Measurements from ENCODE around the gene GMDS.

GMDS gene

DNA sequence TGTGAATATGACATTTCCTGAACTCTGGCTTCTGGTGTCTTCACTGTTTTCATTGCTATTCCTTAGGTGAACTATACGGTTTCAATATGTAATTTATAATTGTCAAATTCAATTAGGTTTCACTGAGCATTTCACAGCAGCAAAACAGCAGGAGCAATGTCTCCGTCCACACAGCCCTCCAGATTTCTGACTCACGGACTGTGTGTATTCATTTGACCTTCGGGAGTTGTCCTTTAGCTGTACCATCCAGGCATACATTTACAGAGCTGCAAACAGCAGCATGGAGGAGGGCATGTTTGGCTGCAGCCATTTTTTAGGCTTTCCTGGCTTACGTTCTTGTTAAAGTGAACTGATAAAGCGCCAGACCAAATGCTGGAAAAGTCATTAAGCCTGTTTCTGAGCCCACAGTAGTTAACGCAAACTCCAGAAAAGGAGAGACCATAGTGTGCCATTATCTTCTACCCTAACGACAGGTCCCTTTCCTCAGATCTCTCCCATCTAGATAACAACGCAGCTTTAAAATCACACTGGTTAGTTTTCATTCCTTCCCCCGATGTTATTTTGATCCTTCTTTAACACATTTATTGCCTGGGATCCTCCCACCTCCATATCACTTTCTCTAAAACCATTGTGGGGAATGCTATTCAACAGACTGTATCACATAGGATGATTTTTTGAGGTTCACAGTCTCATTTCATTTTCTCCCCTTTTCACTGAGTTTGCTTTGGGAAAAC lies 617.4 kb downstream of the GMDS start:
- Histone ChIP-seq H3K36me3 (ENCODE audit: control insufficient read depth in 2 of 2, insufficient read depth in 2 of 2, low read length in 2 of 2) (no peaks in the 10 kb centered on the region), H3K4me3 (ENCODE audit: low read length in 2 of 2) (no peak overlapping the region), H3K9me3 (ENCODE audit: control insufficient read depth in 2 of 2, low read length in 2 of 2) (no peaks in the 10 kb centered on the region), H3K9ac (ENCODE audit: low read length in 2 of 2) (no peak overlapping the region), H3K4me1 (ENCODE audit: control insufficient read depth, insufficient read depth, low read length) (peaks cover 15% of the 10 kb centered on the region), H3K27me3 (ENCODE audit: control insufficient read depth in 1 of 2, insufficient read depth in 2 of 2, low read length in 2 of 2) (peaks cover 50 to 69% of the 10 kb centered on the region in 2 donors), H3K27ac (ENCODE audit: low read length) (no peak overlapping the region)

DNA sequence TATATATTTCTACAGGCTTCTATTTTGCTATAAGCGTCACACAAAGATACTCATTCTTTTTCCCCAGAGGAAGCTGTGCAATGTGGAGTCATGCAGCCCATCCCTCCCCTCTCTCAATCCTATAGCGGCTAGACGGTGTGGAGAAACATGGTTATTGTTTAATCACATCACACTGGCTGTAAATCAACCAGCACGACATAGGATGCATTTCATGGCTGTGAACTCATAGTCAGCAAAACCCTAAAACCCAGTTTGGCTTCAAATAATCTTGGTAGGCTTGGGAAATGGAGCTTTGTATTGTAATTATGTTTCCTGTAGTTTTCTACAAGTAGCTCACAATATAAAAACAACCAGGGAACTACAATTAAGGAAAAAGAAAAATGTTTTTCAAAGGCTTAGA lies 618.9 kb downstream of the GMDS start:
- H3K9ac ChIP-seq (ENCODE audit: low read length in 2 of 2), result no peak overlapping the region
- no peaks in the 10 kb centered on the region for H3K9me3 ChIP-seq (ENCODE audit: control insufficient read depth in 2 of 2, low read length in 2 of 2)
- no peaks in the 10 kb centered on the region for H3K36me3 ChIP-seq (ENCODE audit: control insufficient read depth in 2 of 2, insufficient read depth in 2 of 2, low read length in 2 of 2)
- no peak overlapping the region for H3K4me3 ChIP-seq (ENCODE audit: low read length in 2 of 2)
- H3K27me3 ChIP-seq (ENCODE audit: control insufficient read depth in 1 of 2, insufficient read depth in 2 of 2, low read length in 2 of 2), result peaks cover 61 to 82% of the 10 kb centered on the region in 2 donors
- peaks cover 15% of the 10 kb centered on the region for H3K4me1 ChIP-seq (ENCODE audit: control insufficient read depth, insufficient read depth, low read length)
- no peak overlapping the region for H3K27ac ChIP-seq (ENCODE audit: low read length)

DNA sequence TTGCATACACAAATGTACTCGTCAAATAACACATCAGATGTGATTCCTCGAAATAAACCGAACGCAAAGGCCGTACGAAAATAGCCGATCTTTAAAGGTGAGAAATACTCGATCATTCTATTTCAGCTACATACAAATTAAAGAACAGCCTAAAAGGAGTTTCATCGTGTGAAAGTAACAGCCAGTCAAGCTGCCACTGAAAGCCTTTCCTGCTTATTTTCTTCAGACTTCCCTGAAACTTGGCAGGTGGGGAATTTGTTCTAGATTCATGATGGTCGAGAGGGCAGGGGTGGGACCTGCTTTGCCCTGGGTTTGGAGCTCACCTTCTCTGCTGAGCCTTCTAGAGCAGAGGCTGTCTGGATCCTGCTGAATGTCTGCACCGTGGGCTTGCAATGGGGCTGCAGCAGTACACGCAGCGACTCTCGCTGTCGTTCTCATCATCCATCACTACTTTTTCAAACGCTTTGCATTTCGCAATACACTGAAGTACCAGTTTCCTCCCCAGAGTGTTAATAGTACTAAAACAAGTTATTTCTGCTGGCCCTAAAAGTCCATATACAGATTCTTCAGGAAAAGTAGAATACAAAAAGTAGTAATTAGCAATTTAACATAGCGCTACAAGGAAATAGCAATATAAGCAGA lies 619.5 kb downstream of the GMDS start:
- H3K4me1 ChIP-seq (ENCODE audit: control insufficient read depth, insufficient read depth, low read length), result peaks cover 15% of the 10 kb centered on the region
- H3K36me3 ChIP-seq (ENCODE audit: control insufficient read depth in 2 of 2, insufficient read depth in 2 of 2, low read length in 2 of 2), result no peaks in the 10 kb centered on the region
- H3K27me3 ChIP-seq (ENCODE audit: control insufficient read depth in 1 of 2, insufficient read depth in 2 of 2, low read length in 2 of 2), result peaks cover 67 to 87% of the 10 kb centered on the region in 2 donors
- peak overlapping the region in 1 of 2 donors; percentile 72 for H3K4me3 ChIP-seq (ENCODE audit: low read length in 2 of 2)
- no peak overlapping the region for H3K9ac ChIP-seq (ENCODE audit: low read length in 2 of 2)
- H3K27ac ChIP-seq (ENCODE audit: low read length), result no peak overlapping the region
- no peaks in the 10 kb centered on the region for H3K9me3 ChIP-seq (ENCODE audit: control insufficient read depth in 2 of 2, low read length in 2 of 2)

DNA sequence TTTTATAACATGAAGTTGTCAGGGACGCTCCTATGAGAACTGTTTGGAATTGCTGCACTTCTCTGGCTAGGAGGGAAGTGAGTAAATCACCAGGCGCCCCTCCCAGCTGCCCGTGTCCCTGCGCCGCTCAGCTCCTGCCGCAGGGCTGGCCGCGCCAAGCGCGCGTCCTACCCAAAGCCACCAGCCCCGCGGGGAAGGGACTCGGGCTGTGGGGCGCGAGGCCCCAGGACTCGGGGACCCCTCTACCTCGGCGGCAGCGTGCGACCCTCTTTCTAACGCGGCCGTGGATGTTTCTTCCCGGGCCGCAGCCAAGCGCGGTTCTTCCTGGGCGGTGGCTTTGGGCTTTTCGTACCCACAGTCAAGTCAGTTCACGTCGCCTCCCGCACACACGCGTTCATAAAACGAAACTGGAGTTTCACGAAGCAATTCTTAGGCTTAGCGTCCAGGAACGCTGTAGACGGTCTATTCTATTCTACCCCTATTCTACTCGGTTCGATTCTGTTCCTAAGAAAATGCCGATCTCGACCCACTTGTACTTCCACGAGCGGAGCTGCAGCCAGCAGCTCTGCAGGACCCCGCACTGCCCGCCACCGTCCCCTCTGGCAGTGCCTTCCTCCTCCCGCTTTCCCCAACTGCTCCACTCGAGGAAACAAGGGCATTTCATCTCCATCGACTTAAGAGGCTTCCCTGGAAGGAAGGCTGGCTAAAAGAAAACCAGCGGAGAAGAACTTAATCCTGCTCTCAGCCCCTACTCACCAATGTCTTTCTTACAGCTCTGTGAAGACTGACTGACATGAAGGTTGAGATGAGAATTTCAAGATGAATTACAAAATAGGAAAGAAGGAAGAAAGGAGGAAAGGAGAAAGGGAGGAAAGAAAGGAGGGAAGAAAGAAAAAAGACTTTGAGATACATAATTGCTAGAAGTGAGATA lies 620.3 kb downstream of the GMDS start:
- Histone ChIP-seq H3K4me3 (ENCODE audit: low read length in 2 of 2) (peak overlapping the region; percentile 72 to 74), H3K27me3 (ENCODE audit: control insufficient read depth in 1 of 2, insufficient read depth in 2 of 2, low read length in 2 of 2) (peaks cover 68 to 92% of the 10 kb centered on the region in 2 donors)

DNA sequence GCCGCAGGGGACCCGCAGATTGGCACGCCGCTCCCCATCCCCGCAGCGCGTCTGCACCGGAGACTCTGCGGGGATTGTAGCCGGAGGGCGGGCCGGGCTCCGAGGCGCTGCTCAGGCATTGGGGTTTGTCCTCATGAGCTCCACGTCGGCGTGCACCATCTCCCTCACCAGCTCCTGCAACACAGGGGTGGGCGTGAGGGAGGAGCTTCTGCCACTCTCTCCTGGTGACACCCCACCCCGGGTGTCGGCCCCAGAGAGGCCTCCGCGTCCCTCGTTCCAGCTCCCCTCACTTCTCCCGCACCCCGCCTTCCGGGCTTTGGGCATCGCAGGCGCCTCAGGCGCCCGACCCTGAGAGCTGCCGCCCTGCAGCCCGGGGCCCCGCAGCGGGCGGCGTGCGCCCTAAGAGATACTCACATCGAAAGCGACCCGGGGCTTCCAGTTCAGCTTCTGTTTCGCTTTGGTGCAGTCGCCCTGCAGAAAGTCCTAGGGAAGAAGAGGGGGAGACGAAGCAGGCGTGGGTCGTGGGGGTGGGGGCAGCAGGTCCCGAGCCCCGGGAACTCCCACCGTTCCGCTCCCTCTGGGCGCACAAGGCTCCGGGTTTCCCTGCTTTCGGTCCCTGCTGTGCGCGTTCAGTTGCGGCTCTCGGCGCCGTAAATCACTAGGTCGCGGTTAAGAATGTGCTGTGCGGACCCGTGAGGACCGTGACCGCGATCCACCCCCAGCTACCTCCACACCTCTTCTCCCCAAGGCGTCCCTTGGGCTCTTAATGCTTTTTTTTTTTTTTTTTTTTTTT lies 621.2 kb downstream of the GMDS start:
- H3K4me1 ChIP-seq (ENCODE audit: control insufficient read depth, insufficient read depth, low read length), result peaks cover 24% of the 10 kb centered on the region
- peaks cover 71 to 97% of the 10 kb centered on the region in 2 donors for H3K27me3 ChIP-seq (ENCODE audit: control insufficient read depth in 1 of 2, insufficient read depth in 2 of 2, low read length in 2 of 2)
- no peak overlapping the region for H3K27ac ChIP-seq (ENCODE audit: low read length)
- H3K36me3 ChIP-seq (ENCODE audit: control insufficient read depth in 2 of 2, insufficient read depth in 2 of 2, low read length in 2 of 2), result no peaks in the 10 kb centered on the region
- no peaks in the 10 kb centered on the region for H3K9me3 ChIP-seq (ENCODE audit: control insufficient read depth in 2 of 2, low read length in 2 of 2)
- no peak overlapping the region for H3K9ac ChIP-seq (ENCODE audit: low read length in 2 of 2)
- H3K4me3 ChIP-seq (ENCODE audit: low read length in 2 of 2), result peak overlapping the region; percentile 38 to 74

More for the DNA sequence above, 620.3 kb downstream of the GMDS start:
- Histone ChIP-seq H3K4me1 (ENCODE audit: control insufficient read depth, insufficient read depth, low read length) (peaks cover 19% of the 10 kb centered on the region), H3K9me3 (ENCODE audit: control insufficient read depth in 2 of 2, low read length in 2 of 2) (no peaks in the 10 kb centered on the region), H3K36me3 (ENCODE audit: control insufficient read depth in 2 of 2, insufficient read depth in 2 of 2, low read length in 2 of 2) (no peaks in the 10 kb centered on the region), H3K27ac (ENCODE audit: low read length) (no peak overlapping the region), H3K9ac (ENCODE audit: low read length in 2 of 2) (no peak overlapping the region)

DNA sequence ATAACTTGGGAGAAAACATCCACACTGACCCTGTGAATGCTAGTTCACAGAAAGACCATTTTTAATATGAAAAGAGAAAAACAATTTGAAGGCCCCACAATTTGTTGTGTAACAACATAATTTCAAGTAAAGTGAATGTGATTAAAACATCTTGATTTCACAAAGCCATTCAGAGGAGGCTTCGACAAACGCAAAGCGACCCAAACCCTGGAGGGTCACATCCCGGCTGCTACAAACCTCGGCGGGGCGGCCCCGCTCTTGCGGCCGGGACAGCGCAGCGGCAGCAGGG lies 621.7 kb downstream of the GMDS start:
- Histone ChIP-seq H3K4me1 (ENCODE audit: control insufficient read depth, insufficient read depth, low read length) (peaks cover 24% of the 10 kb centered on the region), H3K27me3 (ENCODE audit: control insufficient read depth in 1 of 2, insufficient read depth in 2 of 2, low read length in 2 of 2) (peaks cover 71 to 97% of the 10 kb centered on the region in 2 donors), H3K27ac (ENCODE audit: low read length) (no peak overlapping the region), H3K4me3 (ENCODE audit: low read length in 2 of 2) (no peak overlapping the region), H3K9me3 (ENCODE audit: control insufficient read depth in 2 of 2, low read length in 2 of 2) (no peaks in the 10 kb centered on the region), H3K36me3 (ENCODE audit: control insufficient read depth in 2 of 2, insufficient read depth in 2 of 2, low read length in 2 of 2) (no peaks in the 10 kb centered on the region), H3K9ac (ENCODE audit: low read length in 2 of 2) (no peak overlapping the region)

DNA sequence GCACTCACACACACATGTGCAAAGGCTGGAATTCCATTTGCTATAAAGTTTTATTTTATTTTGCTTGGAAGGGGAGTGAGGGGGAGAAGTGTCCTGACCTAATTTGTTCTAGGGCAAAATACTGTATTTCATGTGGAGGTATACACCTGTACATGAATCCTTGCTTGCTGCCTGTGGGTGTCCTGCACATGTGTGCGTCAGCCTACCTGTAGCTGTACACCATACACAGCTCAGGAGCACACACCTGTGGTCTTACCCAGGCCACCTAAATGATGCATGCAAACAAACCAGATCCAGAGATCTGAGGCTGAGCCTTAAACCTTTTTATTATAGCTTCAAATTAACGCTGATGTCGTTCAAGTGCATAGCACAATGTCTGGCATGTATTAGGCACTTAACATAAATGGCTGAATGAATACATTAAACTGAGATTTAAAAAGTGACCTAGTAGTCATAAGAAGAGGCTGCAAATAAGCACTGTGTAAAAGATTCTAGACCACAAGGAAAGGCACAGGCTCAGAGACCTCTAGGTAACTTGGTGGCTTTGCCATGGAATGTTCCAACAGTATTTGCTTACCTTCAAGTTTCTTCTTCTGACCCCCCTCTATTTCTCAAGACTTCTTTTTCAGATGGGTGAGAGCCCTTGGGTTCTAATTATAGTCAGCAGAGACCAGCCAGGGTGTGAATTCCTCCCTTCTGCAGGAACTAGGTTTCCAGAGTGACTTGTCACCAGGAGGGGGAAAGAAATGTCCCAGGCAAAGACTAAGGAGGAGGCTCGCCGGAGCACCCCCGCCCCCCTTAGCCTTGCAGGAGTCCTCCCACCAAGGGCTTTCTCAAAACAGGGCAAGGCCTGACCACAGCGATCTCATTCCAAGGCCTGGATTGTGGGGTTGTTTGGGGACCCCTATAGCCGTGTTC lies 622.3 kb downstream of the GMDS start:
- Histone ChIP-seq H3K27ac (ENCODE audit: low read length) (no peak overlapping the region), H3K27me3 (ENCODE audit: control insufficient read depth in 1 of 2, insufficient read depth in 2 of 2, low read length in 2 of 2) (peaks cover 75 to 96% of the 10 kb centered on the region in 2 donors)

DNA sequence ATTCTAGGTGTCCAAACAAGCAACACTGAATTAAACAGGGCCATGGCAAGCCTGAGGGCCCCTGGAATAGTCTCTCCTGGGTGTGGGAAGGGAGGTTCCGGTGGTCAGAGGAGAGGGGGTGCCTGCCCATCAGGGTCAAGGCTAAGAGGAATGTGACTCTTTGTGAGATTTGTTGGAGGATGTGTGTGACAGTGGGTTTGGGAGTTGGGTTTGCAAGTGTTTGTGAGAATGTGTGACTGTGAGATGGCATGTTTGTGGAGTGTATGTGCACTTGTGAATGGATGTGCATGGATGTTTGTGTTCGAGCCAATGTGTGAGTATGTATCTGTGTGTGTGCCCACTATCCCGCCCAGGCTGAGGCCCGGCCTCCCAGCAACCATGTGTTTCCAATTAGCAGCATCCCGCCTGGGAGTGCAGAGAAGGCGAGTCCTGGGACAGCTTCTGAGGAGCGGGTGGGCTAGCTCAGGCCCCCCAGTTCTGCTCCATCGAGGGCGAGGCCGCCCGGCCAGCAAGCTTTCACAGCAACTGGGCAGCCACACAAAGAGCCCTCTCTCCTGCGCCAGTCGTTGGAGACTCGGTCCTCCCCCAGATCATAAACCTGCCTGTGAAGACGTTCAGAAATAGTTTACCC lies 623.1 kb downstream of the GMDS start:
- H3K27me3 ChIP-seq (ENCODE audit: control insufficient read depth in 1 of 2, insufficient read depth in 2 of 2, low read length in 2 of 2), result peaks cover 71 to 97% of the 10 kb centered on the region in 2 donors
- H3K36me3 ChIP-seq (ENCODE audit: control insufficient read depth in 2 of 2, insufficient read depth in 2 of 2, low read length in 2 of 2), result no peaks in the 10 kb centered on the region
- no peak overlapping the region for H3K9ac ChIP-seq (ENCODE audit: low read length in 2 of 2)
- no peaks in the 10 kb centered on the region for H3K9me3 ChIP-seq (ENCODE audit: control insufficient read depth in 2 of 2, low read length in 2 of 2)
- no peak overlapping the region for H3K4me3 ChIP-seq (ENCODE audit: low read length in 2 of 2)
- no peak overlapping the region for H3K27ac ChIP-seq (ENCODE audit: low read length)
- peaks cover 24% of the 10 kb centered on the region for H3K4me1 ChIP-seq (ENCODE audit: control insufficient read depth, insufficient read depth, low read length)

More for the DNA sequence above, 622.3 kb downstream of the GMDS start:
- no peak overlapping the region for H3K9ac ChIP-seq (ENCODE audit: low read length in 2 of 2)
- peaks cover 24% of the 10 kb centered on the region for H3K4me1 ChIP-seq (ENCODE audit: control insufficient read depth, insufficient read depth, low read length)
- no peaks in the 10 kb centered on the region for H3K9me3 ChIP-seq (ENCODE audit: control insufficient read depth in 2 of 2, low read length in 2 of 2)
- H3K4me3 ChIP-seq (ENCODE audit: low read length in 2 of 2), result no peak overlapping the region
- no peaks in the 10 kb centered on the region for H3K36me3 ChIP-seq (ENCODE audit: control insufficient read depth in 2 of 2, insufficient read depth in 2 of 2, low read length in 2 of 2)

DNA sequence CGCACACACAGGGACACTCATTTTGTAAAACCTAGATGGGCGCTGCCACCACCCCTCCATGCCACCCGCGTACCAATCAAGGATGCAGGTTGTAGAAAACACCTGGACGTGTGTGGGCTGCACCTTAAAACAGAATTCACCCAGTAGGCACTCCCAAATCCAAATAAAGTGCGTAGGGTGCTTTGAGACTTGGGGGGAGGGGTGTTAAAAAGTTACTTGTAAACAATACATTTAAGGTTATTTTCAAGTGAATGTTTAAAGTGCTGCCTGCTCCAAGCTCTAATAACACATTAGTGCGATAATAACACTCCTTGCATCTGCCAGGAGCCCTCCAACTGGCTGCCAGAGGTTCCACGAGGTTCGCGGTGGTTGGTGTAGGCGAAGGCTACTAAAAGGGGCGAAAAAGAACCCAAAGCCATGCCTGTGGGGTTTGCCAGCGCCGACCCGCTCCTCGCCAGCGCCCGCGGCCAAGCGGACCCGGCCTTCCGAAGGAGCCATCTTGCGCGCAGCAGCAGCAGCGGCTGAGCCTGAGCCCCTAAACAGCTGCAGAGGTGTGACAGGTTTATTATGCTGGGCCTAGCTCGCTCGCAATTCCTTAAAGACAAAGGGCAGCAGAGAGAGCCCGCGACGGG lies 624.2 kb downstream of the GMDS start:
- H3K4me3 ChIP-seq (ENCODE audit: low read length in 2 of 2), result no peak overlapping the region
- H3K9ac ChIP-seq (ENCODE audit: low read length in 2 of 2), result no peak overlapping the region
- H3K27me3 ChIP-seq (ENCODE audit: control insufficient read depth in 1 of 2, insufficient read depth in 2 of 2, low read length in 2 of 2), result peaks cover 67 to 96% of the 10 kb centered on the region in 2 donors
- no peaks in the 10 kb centered on the region for H3K9me3 ChIP-seq (ENCODE audit: control insufficient read depth in 2 of 2, low read length in 2 of 2)
- H3K36me3 ChIP-seq (ENCODE audit: control insufficient read depth in 2 of 2, insufficient read depth in 2 of 2, low read length in 2 of 2), result no peaks in the 10 kb centered on the region
- H3K27ac ChIP-seq (ENCODE audit: low read length), result no peak overlapping the region
- H3K4me1 ChIP-seq (ENCODE audit: control insufficient read depth, insufficient read depth, low read length), result peaks cover 24% of the 10 kb centered on the region
